ENCODE data around the gene LRRC56. TPM values are rescaled to one million over a fixed set of nuclear protein-coding genes. Genes with fewer than 3 reads are reported as not detected.
A peak's percentile ranks its signal among the peaks of the same experiment; 100 is the strongest.

LRRC56 gene
- total RNA-seq, 1 experiment from 2014 or later, result 3.4 TPM

DNA sequence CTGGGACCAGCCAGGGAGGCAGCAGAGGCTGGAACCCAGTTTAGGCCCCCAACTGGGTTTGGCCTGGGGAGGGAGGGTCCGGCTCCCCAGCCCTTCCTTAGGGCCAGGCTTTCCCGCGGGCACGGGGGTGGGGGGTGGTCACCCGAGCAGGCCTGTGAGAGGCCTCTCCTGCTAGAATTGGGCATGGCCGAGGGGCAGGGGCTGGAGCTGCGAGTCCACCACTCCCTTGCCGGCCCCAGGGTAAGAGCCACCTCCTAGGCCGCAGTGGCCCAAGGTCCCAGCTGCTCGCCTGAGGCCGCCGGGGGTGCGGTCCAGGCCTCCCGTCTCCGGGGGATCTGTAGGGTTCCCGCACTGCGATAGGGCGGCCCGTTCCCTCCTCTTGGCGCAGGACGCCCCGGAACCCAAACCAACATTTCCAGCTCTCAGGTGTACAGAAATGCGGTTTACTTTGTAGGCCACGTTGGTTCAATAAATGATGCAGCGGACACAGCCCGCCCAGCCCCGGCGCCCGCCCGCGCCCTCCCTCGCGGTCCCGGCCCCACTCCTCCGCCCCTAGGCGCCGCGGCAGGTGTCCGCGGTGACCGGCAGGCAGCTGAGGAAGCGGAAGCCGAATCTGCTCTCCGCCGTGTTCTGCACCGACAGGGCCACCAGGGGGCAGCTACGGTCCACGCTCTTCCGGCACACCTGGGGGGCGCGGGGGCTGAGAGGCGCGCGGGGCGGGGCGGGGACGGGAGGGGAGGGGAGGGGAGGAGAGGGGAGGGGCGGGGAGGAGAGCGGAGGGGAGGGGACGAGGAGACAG, 17.3 kb downstream of the LRRC56 start:
- Mint-ChIP-seq H3K27ac (no peak overlapping the region), H3K36me3 (no peaks in the 10 kb centered on the region), H3K27me3 (ENCODE audit: low read depth) (peaks cover 24% of the 10 kb centered on the region), H3K9me3 (no peaks in the 10 kb centered on the region), H3K4me3 (peak overlapping the region; percentile 36), H3K4me1 (peaks cover 8% of the 10 kb centered on the region)
- TF ChIP-seq SP1 (CRISPR knock-in tag; conservative IDR thresholded peaks at IDR 0.05), result peak; percentile 70
- no peak for TF ChIP-seq RORB (CRISPR knock-in tag; IDR thresholded peaks at IDR 0.05)
- TF ChIP-seq, protein P1, sequence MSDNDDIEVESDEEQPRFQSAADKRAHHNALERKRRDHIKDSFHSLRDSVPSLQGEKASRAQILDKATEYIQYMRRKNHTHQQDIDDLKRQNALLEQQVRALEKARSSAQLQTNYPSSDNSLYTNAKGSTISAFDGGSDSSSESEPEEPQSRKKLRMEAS (CRISPR knock-in tag; IDR thresholded peaks at IDR 0.05), result 0 out of 2 replicates have a peak, but pooled peaks have one; percentile 34
- no peak for TF ChIP-seq GABPB1 (CRISPR knock-in tag; IDR thresholded peaks at IDR 0.05)
- TF ChIP-seq, protein P2, sequence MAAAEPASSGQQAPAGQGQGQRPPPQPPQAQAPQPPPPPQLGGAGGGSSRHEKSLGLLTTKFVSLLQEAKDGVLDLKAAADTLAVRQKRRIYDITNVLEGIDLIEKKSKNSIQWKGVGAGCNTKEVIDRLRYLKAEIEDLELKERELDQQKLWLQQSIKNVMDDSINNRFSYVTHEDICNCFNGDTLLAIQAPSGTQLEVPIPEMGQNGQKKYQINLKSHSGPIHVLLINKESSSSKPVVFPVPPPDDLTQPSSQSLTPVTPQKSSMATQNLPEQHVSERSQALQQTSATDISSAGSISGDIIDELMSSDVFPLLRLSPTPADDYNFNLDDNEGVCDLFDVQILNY (CRISPR knock-in tag; IDR thresholded peaks at IDR 0.05), result no peak
- TF ChIP-seq ZNF423 (CRISPR knock-in tag; IDR thresholded peaks at IDR 0.05), result peak; percentile 19; the same call in 1 of the 2 replicates
- TF ChIP-seq, protein P3, sequence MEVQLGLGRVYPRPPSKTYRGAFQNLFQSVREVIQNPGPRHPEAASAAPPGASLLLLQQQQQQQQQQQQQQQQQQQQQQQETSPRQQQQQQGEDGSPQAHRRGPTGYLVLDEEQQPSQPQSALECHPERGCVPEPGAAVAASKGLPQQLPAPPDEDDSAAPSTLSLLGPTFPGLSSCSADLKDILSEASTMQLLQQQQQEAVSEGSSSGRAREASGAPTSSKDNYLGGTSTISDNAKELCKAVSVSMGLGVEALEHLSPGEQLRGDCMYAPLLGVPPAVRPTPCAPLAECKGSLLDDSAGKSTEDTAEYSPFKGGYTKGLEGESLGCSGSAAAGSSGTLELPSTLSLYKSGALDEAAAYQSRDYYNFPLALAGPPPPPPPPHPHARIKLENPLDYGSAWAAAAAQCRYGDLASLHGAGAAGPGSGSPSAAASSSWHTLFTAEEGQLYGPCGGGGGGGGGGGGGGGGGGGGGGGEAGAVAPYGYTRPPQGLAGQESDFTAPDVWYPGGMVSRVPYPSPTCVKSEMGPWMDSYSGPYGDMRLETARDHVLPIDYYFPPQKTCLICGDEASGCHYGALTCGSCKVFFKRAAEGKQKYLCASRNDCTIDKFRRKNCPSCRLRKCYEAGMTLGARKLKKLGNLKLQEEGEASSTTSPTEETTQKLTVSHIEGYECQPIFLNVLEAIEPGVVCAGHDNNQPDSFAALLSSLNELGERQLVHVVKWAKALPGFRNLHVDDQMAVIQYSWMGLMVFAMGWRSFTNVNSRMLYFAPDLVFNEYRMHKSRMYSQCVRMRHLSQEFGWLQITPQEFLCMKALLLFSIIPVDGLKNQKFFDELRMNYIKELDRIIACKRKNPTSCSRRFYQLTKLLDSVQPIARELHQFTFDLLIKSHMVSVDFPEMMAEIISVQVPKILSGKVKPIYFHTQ (CRISPR knock-in tag; IDR thresholded peaks at IDR 0.05), result no peak
- TF ChIP-seq, protein P4, sequence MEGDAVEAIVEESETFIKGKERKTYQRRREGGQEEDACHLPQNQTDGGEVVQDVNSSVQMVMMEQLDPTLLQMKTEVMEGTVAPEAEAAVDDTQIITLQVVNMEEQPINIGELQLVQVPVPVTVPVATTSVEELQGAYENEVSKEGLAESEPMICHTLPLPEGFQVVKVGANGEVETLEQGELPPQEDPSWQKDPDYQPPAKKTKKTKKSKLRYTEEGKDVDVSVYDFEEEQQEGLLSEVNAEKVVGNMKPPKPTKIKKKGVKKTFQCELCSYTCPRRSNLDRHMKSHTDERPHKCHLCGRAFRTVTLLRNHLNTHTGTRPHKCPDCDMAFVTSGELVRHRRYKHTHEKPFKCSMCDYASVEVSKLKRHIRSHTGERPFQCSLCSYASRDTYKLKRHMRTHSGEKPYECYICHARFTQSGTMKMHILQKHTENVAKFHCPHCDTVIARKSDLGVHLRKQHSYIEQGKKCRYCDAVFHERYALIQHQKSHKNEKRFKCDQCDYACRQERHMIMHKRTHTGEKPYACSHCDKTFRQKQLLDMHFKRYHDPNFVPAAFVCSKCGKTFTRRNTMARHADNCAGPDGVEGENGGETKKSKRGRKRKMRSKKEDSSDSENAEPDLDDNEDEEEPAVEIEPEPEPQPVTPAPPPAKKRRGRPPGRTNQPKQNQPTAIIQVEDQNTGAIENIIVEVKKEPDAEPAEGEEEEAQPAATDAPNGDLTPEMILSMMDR (IDR thresholded peaks at IDR 0.05), result peak; percentile 63
- ChIA-PET CTCF (interaction anchor here (0.6 to 3.4 kb wide), 36 partner anchors 9 to 391 kb away, joined by 3 to 32 read pairs (median 4); partner anchors contain the start of genes DEAF1, LRRC56, PHRF1 and PIDD1), POLR2A (interaction anchor here (0.6 to 1.9 kb wide), 2 partner anchors 19 to 21 kb away, joined by 3 to 5 read pairs; partner anchors contain the start of gene HRAS)
- ATAC-seq (peak; percentile 52), DNase-seq (ENCODE audit: low spot score) (peak; percentile 85)

DNA sequence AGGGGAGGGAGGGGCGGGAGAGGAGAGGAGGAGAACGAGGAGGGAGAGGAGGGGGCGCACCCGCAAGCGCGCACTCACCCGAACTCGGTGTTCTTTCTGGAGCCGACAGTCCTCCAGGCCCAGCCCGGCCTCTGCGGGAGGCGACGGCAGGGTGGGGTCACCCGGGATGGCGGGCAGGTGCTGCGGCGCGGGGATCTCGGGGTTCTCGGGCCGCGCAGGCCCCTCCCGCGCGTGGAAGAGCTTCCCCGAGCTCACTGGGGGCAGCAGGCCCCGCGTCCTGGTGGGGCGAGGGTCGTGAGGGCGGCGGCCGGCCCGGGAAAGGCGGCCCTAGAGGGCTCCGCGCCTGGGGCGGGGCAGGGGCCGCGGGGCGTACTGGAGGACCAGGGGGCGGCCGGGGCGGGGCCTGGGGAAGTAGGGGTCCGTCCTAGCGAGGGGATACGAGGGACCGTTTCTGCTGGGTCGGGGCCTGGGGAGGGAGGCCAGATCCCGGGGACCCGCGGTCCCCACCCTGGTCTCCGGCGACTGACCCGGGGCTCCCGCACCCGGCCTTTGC, 18.0 kb downstream of the LRRC56 start:
- POLR2A ChIA-PET, result interaction anchor here (1.9 kb wide), 1 partner anchor 19 kb away, joined by 5 read pairs; the partner anchor contains the start of gene HRAS
- no peak overlapping the region for H3K27ac Mint-ChIP-seq
- H3K27me3 Mint-ChIP-seq (ENCODE audit: low read depth), result peaks cover 28% of the 10 kb centered on the region
- no peaks in the 10 kb centered on the region for H3K36me3 Mint-ChIP-seq
- ATAC-seq, result peak; percentile 19
- CTCF ChIA-PET, result interaction anchor here (0.6 to 3.4 kb wide), 30 partner anchors 10 to 391 kb away, joined by 3 to 32 read pairs (median 5); partner anchors contain the start of genes LRRC56, PHRF1, PIDD1 and SCT
- H3K4me1 Mint-ChIP-seq, result peaks cover 13% of the 10 kb centered on the region
- H3K9me3 Mint-ChIP-seq, result no peaks in the 10 kb centered on the region
- no peak for DNase-seq (ENCODE audit: low spot score)
- H3K4me3 Mint-ChIP-seq, result peak overlapping the region; percentile 57
- TF ChIP-seq, protein P5, sequence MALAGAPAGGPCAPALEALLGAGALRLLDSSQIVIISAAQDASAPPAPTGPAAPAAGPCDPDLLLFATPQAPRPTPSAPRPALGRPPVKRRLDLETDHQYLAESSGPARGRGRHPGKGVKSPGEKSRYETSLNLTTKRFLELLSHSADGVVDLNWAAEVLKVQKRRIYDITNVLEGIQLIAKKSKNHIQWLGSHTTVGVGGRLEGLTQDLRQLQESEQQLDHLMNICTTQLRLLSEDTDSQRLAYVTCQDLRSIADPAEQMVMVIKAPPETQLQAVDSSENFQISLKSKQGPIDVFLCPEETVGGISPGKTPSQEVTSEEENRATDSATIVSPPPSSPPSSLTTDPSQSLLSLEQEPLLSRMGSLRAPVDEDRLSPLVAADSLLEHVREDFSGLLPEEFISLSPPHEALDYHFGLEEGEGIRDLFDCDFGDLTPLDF (CRISPR knock-in tag; IDR thresholded peaks at IDR 0.05), result no peak
- TF ChIP-seq FOXK1 (CRISPR knock-in tag; IDR thresholded peaks at IDR 0.05), result 0 out of 2 replicates have a peak, but pooled peaks have one; percentile 41
- TF ChIP-seq, protein P1 (CRISPR knock-in tag; IDR thresholded peaks at IDR 0.05), result peak; percentile 25; the same call in 1 of the 2 replicates
- TF ChIP-seq JUN (CRISPR knock-in tag; IDR thresholded peaks at IDR 0.05), result no peak
- TF ChIP-seq ZNF263 (CRISPR knock-in tag; IDR thresholded peaks at IDR 0.05; ENCODE audit: low read depth), result peak; percentile 60; the same call in 1 of the 2 replicates
- TF ChIP-seq, protein P6, sequence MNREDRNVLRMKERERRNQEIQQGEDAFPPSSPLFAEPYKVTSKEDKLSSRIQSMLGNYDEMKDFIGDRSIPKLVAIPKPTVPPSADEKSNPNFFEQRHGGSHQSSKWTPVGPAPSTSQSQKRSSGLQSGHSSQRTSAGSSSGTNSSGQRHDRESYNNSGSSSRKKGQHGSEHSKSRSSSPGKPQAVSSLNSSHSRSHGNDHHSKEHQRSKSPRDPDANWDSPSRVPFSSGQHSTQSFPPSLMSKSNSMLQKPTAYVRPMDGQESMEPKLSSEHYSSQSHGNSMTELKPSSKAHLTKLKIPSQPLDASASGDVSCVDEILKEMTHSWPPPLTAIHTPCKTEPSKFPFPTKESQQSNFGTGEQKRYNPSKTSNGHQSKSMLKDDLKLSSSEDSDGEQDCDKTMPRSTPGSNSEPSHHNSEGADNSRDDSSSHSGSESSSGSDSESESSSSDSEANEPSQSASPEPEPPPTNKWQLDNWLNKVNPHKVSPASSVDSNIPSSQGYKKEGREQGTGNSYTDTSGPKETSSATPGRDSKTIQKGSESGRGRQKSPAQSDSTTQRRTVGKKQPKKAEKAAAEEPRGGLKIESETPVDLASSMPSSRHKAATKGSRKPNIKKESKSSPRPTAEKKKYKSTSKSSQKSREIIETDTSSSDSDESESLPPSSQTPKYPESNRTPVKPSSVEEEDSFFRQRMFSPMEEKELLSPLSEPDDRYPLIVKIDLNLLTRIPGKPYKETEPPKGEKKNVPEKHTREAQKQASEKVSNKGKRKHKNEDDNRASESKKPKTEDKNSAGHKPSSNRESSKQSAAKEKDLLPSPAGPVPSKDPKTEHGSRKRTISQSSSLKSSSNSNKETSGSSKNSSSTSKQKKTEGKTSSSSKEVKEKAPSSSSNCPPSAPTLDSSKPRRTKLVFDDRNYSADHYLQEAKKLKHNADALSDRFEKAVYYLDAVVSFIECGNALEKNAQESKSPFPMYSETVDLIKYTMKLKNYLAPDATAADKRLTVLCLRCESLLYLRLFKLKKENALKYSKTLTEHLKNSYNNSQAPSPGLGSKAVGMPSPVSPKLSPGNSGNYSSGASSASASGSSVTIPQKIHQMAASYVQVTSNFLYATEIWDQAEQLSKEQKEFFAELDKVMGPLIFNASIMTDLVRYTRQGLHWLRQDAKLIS (CRISPR knock-in tag; IDR thresholded peaks at IDR 0.05; ENCODE audit: borderline replicate concordance), result no peak
- TF ChIP-seq JAZF1 (CRISPR knock-in tag; IDR thresholded peaks at IDR 0.05), result no peak
- TF ChIP-seq SP1 (CRISPR knock-in tag; conservative IDR thresholded peaks at IDR 0.05), result peak; percentile 23
- TF ChIP-seq ZNF416 (CRISPR knock-in tag; IDR thresholded peaks at IDR 0.05), result 0 out of 2 replicates have a peak, but pooled peaks have one; percentile 54
- TF ChIP-seq FOXP1 (CRISPR knock-in tag; IDR thresholded peaks at IDR 0.05; ENCODE audit: borderline replicate concordance), result no peak
- TF ChIP-seq, protein P7, sequence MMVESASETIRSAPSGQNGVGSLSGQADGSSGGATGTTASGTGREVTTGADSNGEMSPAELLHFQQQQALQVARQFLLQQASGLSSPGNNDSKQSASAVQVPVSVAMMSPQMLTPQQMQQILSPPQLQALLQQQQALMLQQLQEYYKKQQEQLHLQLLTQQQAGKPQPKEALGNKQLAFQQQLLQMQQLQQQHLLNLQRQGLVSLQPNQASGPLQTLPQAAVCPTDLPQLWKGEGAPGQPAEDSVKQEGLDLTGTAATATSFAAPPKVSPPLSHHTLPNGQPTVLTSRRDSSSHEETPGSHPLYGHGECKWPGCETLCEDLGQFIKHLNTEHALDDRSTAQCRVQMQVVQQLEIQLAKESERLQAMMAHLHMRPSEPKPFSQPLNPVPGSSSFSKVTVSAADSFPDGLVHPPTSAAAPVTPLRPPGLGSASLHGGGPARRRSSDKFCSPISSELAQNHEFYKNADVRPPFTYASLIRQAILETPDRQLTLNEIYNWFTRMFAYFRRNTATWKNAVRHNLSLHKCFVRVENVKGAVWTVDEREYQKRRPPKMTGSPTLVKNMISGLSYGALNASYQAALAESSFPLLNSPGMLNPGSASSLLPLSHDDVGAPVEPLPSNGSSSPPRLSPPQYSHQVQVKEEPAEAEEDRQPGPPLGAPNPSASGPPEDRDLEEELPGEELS (CRISPR knock-in tag; IDR thresholded peaks at IDR 0.05), result no peak
